ENCODE data around the gene GIGYF2. TPM values are rescaled to one million over a fixed set of nuclear protein-coding genes. Genes with fewer than 3 reads are reported as not detected.

The GIGYF2 gene
- total RNA-seq, 1 experiment from 2014 or later, result 71.1 TPM

GRCh38 chr2:232888099-232888836, 191.1 kb downstream of the GIGYF2 start:
- H3K36me3 Mint-ChIP-seq (ENCODE audit: insufficient read depth, unreplicated experiment), result peaks cover 7% of the 10 kb centered on the region
- intact Hi-C loops (cut with micrococcal nuclease), result no loop called here
- BruUV-seq (replicated peaks), result no TSS peak
- H3K4me1 Mint-ChIP-seq (ENCODE audit: insufficient read depth, unreplicated experiment), result peaks cover 20% of the 10 kb centered on the region
- no peaks in the 10 kb centered on the region for H3K9me3 Mint-ChIP-seq (ENCODE audit: unreplicated experiment)
- H3K4me3 Mint-ChIP-seq (ENCODE audit: unreplicated experiment), result no peak overlapping the region
- H3K27ac Mint-ChIP-seq (ENCODE audit: low read depth, unreplicated experiment), result no peak overlapping the region
- ChIA-PET CTCF (interaction anchor here (1.2 kb wide), 1 partner anchor 166 kb away, joined by 3 read pairs; no protein-coding TSS in a partner anchor), POLR2A (interaction anchor here (0.6 kb wide), 2 partner anchors 80 to 363 kb away, joined by 3 to 4 read pairs; partner anchors contain the start of gene ATG16L1)
- no peaks in the 10 kb centered on the region for H3K27me3 Mint-ChIP-seq (ENCODE audit: insufficient read depth, unreplicated experiment)
- TF ChIP-seq, protein P1, sequence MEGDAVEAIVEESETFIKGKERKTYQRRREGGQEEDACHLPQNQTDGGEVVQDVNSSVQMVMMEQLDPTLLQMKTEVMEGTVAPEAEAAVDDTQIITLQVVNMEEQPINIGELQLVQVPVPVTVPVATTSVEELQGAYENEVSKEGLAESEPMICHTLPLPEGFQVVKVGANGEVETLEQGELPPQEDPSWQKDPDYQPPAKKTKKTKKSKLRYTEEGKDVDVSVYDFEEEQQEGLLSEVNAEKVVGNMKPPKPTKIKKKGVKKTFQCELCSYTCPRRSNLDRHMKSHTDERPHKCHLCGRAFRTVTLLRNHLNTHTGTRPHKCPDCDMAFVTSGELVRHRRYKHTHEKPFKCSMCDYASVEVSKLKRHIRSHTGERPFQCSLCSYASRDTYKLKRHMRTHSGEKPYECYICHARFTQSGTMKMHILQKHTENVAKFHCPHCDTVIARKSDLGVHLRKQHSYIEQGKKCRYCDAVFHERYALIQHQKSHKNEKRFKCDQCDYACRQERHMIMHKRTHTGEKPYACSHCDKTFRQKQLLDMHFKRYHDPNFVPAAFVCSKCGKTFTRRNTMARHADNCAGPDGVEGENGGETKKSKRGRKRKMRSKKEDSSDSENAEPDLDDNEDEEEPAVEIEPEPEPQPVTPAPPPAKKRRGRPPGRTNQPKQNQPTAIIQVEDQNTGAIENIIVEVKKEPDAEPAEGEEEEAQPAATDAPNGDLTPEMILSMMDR (IDR thresholded peaks at IDR 0.05; ENCODE audit: unreplicated experiment), result no peak
- DNase-seq (ENCODE audit: unreplicated experiment), result no peak

- Mint-ChIP-seq H3K9me3 (ENCODE audit: unreplicated experiment) (no peaks in the 10 kb centered on the region), H3K27me3 (ENCODE audit: insufficient read depth, unreplicated experiment) (no peaks in the 10 kb centered on the region), H3K4me1 (ENCODE audit: insufficient read depth, unreplicated experiment) (peaks cover 20% of the 10 kb centered on the region), H3K36me3 (ENCODE audit: insufficient read depth, unreplicated experiment) (peaks cover 6% of the 10 kb centered on the region), H3K27ac (ENCODE audit: low read depth, unreplicated experiment) (no peak overlapping the region), H3K4me3 (ENCODE audit: unreplicated experiment) (no peak overlapping the region)
- no TSS peak for BruUV-seq (replicated peaks)
- CTCF ChIA-PET, result no interaction called here
- TF ChIP-seq, protein P1 (IDR thresholded peaks at IDR 0.05; ENCODE audit: unreplicated experiment), result no peak
- intact Hi-C loops (cut with micrococcal nuclease), result no loop called here
- POLR2A ChIA-PET, result interaction anchor here (0.6 kb wide), 1 partner anchor 79 kb away, joined by 3 read pairs; no protein-coding TSS in a partner anchor
- no peak for DNase-seq (ENCODE audit: unreplicated experiment)
Observed at GRCh38 chr2:232888839-232889529, 191.9 kb downstream of the GIGYF2 start.

GRCh38 chr2:232889876-232890401, 192.8 kb downstream of the GIGYF2 start:
- Mint-ChIP-seq H3K4me1 (ENCODE audit: insufficient read depth, unreplicated experiment) (peaks cover 20% of the 10 kb centered on the region), H3K9me3 (ENCODE audit: unreplicated experiment) (no peaks in the 10 kb centered on the region), H3K27ac (ENCODE audit: low read depth, unreplicated experiment) (no peak overlapping the region), H3K4me3 (ENCODE audit: unreplicated experiment) (no peak overlapping the region), H3K27me3 (ENCODE audit: insufficient read depth, unreplicated experiment) (no peaks in the 10 kb centered on the region), H3K36me3 (ENCODE audit: insufficient read depth, unreplicated experiment) (peaks cover 3% of the 10 kb centered on the region)
- DNase-seq (ENCODE audit: unreplicated experiment), result no peak
- intact Hi-C loops (cut with micrococcal nuclease), result no loop called here
- BruUV-seq (replicated peaks), result no TSS peak
- TF ChIP-seq, protein P1 (IDR thresholded peaks at IDR 0.05; ENCODE audit: unreplicated experiment), result no peak
- ChIA-PET POLR2A (no interaction called here), CTCF (interaction anchor here (0.6 kb wide), 1 partner anchor 361 kb away, joined by 3 read pairs; no protein-coding TSS in a partner anchor)

DNA sequence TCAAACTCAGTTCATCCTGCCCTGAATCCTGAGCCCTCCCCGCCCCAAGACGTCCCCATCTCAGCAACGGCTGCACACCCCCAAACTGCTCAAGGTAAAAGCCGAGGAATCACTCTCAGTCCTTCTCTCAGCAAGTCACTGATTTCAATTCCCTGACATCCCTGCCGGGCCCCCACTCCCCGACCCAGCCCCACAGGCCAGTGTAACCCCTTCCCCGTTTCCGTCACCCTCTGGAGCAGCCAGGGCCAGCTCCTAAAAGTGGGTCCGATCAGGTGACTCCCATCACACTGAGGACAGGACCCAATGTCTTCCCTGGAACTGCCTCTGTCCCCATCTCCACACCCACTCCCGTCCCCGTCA, 193.4 kb downstream of the GIGYF2 start:
- CTCF ChIA-PET, result interaction anchor here (0.6 kb wide), 1 partner anchor 360 kb away, joined by 3 read pairs; no protein-coding TSS in a partner anchor
- BruUV-seq (replicated peaks), result no TSS peak

More for the DNA sequence above, 193.4 kb downstream of the GIGYF2 start:
- TF ChIP-seq, protein P1 (IDR thresholded peaks at IDR 0.05; ENCODE audit: unreplicated experiment), result no peak
- H3K4me3 Mint-ChIP-seq (ENCODE audit: unreplicated experiment), result peak overlapping the region; percentile 63
- no peaks in the 10 kb centered on the region for H3K27me3 Mint-ChIP-seq (ENCODE audit: insufficient read depth, unreplicated experiment)
- H3K9me3 Mint-ChIP-seq (ENCODE audit: unreplicated experiment), result no peaks in the 10 kb centered on the region
- peaks cover 5% of the 10 kb centered on the region for H3K36me3 Mint-ChIP-seq (ENCODE audit: insufficient read depth, unreplicated experiment)
- peaks cover 20% of the 10 kb centered on the region for H3K4me1 Mint-ChIP-seq (ENCODE audit: insufficient read depth, unreplicated experiment)
- intact Hi-C loops (cut with micrococcal nuclease), result no loop called here
- DNase-seq (ENCODE audit: unreplicated experiment), result no peak
- H3K27ac Mint-ChIP-seq (ENCODE audit: low read depth, unreplicated experiment), result no peak overlapping the region
- POLR2A ChIA-PET, result no interaction called here

All from MCF 10A (cell line).